Measurements from ENCODE around the gene ITGB5.
"Not testable (repeated sequence)": the region's sequence is repeated elsewhere in the genome, so short reads cannot be mapped to it uniquely, and the experiment has no call there.

Gene ITGB5

DNA sequence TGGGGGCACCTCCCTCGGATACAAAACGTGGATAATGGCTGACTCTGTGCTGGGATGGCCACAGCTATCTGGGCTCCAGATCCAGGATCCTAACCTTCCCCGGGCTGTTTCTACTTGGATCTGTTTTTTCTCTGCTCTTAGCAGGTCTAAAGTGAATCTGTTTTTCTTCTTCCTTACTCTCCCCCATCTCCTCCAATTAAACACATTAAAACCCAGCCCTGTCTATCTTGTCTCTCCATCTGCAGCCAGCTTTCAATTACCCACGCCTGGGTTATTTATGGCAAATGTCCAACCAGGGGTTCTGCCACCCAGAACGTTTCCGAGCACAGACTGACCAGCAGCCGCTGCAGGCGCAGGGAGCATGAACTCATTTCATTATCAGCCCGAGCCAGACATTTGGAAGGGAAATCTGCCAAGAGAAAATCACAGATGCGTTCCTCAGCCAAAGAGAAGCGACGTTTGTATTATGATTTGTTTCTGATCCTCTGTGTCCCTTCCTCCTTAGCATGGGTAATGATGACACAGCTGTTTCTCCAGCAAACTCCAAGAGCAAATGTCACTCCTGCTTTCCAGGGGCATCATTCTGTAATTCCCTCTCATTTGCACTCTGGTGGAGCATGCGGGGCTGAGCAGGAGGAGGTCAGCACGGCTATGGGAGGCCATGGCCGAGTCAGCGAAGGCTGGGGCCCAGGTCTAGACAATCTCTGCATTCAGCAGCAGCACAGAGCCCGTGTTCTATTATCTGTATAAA, 114.9 kb downstream of the ITGB5 start:
- DNase-seq (ENCODE audit: low spot score), result peak; percentile 100

DNA sequence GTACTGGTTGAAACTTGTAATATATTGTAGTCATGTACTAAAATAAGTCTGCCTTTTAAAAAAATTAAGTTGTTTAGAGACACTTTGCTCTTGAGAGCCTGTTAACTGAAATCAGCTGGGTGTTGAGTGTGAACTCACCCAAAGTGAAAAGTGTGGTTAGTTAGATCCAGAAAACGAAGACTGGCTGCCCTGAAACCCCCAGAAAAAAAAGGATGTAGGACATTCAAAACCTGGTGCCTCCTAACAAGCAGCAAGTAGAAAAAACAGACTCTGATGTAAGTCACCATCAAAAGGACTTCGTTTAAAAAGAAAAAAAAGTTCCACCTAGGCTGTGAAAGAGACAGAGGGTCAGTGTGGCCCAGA, 116.1 kb downstream of the ITGB5 start:
- DNase-seq (ENCODE audit: low spot score), result no peak

DNA sequence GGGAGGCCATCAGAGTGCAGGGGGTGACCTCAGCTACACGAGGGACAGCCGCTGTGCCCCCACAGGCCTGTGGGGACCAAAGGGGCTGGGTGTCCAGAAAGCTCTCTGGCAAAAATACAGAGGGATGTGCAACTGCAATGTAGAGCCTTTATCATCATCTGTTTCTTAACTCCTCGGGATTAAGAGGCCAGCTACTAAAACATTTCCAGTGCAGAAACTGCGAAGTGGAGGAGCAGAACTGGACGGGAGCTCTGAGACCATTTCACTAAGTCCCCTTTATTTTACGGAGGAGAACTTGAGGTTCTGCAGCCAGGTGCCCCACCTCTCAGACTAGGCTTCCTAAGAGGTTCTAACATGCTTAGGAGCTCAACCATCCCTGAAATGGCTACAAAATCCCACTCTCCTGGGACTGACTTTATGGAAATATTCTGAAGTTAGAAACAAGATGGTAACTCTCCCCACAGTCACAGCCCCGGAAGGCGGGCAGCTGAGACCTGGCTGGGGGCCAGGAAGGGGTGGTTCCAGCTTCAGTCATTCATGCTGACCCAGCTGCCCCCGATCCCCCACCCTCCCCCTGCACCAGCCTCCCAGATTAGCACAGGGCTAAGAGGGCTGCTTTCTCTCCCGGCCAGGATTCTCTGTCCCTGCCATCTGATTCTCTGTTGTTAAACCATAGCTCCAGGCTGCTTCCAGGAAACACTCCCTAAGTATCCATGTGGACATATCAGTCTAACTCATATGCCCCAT, 116.7 kb downstream of the ITGB5 start:
- DNase-seq (ENCODE audit: low spot score), result peak; percentile 76

DNA sequence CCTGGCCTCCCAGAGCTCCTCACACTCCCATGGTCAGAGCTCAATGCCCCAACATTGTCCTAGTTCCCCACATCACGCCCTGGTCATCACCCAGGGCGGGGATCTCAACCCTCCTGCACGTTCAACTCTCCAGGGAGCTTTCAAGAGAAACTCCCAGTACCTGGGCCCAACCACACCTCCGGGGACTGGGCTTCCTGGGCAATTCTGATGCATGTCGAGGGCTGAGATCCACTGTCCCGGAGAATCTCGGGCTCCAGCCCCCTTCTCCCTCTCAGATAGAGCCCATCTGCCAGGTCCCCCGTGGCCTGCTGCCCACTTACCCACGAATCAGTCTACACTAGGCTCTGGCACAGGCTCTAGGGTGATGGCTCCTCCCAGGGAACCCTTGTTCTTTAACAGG, 117.7 kb downstream of the ITGB5 start:
- no peak for DNase-seq (ENCODE audit: low spot score)

DNA sequence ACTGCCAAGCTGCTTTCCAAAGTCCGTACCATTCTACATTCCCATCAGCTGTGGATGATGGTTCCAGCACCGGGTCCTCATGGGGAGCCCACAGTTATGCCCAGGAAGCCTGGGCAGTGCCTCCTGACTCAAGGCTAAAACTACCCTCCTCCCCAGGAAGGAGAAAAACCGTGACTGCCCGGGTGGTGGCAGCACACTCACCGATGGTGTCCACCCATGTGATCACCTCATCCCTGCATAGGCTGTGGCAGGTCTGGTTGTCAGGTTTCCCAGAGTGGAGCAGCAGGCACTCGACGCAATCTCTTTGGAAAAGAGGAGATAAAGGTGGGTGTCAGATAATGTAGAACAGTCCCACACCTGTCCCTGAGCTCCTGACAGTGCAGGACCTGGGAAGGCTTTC, 118.4 kb downstream of the ITGB5 start:
- peak; percentile 69 for DNase-seq (ENCODE audit: low spot score)

DNA sequence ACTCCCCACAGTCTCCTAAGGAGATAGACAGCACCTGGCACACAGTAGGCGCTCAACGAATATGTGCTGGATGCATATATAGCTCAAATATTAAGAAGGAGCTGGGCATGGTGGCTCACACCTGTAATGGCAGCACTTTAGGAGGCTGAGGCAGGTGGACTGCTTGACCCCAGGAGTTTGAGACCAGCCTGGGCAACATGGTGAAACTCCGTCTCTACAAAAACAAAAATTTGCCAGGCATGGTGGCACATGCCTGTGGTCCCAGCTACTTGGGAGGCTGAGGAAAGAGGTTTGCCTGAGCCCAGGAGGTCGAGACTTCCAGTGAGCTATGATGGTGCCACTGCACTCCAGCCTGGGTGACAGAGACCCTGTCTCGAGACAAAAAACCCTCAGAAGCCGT, 119.5 kb downstream of the ITGB5 start:
- DNase-seq (ENCODE audit: low spot score), result no peak

DNA sequence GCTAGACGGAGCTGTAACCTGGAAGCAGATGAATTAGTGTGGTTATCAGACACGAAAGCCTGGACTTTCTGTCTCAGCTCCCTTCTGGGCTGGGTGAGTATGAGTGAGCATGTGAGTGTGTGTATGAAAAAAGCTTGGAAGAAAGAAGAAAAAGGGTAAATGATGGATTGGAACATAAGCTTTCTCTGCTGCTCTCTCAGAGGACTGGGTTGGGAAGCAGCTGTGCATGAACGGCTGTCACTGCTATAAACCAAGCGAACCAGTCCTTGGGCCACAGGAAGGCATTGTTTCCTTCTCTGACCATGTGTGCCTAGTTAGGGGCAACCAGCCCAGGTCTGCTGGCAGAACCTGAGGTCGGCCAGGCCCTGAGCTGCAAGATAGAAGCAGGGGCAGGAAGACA, 119.9 kb downstream of the ITGB5 start:
- no peak for DNase-seq (ENCODE audit: low spot score)

DNA sequence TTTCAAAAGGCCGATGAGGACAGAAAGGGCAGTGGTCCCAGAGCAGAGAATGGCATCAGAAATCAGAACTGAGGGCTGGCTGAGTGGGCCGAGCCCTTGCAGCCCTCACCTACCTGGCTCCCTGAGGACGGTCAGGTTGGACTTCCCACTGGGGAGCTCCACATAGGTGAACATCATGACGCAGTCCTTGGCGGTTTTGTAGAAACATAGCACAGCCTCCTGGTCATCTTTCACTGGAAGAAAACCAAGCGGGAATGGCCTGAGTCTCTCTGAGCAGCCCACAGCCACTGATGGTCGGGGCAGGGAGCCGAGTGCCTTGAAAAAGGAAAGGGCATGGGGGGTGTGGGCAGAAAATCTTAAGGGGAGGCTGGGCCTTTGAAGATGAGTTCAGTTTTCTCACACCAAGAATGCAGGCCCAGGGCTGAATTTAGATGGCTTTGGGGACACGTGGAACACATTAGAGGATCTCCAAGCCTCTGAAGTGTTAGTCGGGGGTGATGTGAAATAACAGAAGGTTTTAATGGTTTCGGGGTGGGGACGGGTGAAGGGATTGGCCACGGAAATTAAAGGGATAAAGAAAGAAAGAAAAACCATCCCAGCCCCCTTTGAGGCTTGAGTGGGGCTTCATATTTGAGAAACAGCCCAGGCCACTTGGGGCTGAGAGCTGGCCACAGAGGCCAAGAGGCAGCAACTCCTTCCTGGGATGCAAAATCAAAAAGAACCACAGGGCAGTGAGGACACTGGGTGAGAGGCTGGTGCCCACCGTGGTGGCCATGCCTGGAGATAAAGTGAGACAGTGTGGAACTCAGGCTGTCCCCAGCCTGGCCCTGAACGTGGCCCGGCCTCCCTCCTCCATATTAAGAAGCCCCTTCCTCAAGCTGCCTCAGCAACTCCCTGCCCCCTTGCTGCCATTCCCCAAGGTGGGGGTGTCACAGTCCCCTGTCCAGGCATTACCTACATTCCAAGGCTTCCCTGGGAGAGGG, 120.8 kb downstream of the ITGB5 start:
- DNase-seq (ENCODE audit: low spot score), result no peak

DNA sequence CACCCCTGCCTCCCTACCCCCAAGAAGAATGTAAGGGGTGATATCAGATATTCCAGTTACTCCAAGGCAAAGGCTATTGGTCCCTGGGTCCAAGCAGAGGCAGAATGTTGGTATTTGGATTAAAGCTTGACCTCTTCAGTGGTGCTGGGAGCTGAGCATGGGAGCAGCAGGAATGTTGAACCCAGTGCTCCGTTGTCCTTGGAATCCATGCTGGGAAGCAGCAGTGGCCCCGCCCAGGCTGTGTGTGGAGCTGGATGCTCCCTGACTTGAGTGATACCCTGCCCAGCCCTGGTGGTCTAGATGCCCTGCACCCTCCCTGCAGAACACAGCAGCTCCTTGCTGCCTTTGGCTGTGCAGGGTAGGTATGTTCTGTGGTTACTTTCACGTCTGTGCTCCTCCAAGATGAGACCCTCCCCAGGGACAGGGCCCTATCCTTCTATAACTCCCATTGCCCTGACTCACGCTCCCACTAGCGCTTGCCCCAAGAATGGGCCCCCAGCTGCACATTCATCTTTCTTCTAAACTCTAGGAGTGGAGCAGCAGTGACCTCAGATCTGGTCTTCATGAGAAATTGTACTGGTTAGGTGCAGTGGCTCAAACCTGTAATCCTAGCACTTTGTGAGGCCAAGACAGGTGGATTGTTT, 121.8 kb downstream of the ITGB5 start:
- no peak for DNase-seq (ENCODE audit: low spot score)

DNA sequence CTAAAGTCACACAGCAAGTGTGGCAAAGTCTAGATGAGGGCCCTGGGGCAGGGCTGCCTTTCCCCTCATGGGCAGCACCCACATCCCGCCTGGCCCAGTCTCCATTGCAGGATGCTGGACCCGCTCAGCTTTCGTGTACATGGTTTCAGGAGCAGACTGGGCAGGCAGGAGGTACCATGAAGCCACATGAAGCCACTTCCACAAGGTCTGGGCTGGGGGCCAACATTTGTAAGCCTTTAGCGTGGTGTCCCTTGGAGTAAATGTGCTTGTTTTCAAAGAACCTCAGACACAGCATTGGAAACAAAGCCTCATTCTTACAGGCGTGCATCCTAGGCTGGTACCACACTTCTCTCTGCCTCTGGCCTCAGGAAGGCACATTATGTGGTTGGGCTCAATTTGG, 122.4 kb downstream of the ITGB5 start:
- DNase-seq (ENCODE audit: low spot score), result no peak

DNA sequence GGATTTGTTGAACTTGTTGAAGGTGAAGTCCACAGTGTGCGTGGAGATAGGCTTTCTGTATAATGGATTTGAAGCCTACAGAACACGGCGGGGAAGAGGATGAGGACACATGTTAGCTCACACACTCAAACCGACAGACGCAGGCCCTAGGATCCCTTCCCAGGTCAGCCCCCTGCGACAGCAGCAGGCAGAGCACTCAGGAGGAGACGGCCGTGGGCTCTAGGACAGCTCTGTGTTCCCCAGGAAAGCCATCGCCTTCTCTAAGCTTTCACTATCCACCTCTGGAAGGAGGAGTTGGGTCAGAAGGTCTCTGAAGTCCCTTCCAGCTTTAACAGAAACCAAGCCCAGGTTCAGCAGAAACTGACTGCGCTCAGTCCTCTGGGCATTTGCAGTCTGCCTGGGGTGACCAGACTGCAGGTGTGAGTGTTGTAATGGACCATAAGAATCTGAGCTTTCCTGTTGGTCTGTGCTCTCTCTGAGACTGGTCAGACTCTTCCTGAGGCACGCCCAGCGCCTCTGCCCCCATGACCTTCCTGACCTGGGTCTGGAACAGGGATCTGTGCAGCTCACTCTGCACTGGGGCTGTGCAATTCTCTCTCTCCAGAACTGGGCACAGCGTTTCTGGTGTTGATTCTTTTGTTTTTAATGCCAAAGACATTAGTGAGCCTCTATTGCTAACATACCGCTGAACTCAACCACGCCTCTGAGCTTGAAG, 123.4 kb downstream of the ITGB5 start:
- no peak for DNase-seq (ENCODE audit: low spot score)

DNA sequence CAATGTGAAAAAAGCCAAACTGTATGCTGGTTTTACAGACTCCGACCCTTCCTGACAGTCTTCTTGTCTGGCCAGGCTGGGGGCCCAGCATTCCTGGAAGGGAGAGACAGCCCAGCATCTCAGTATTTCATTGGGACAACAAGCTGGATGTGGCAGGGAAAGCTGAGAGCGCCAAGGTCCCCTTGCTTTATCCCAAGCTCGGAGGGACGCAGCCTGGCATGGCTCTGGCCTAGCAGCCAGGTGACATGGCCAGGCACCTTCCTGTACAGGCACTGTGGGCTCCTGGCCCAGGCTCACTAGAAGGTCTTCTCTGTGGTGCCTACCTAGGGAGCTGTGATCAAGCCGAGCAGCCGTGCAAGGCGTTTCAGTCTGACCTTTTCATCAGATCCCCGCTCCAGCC, 124.0 kb downstream of the ITGB5 start:
- DNase-seq (ENCODE audit: low spot score), result no peak

DNA sequence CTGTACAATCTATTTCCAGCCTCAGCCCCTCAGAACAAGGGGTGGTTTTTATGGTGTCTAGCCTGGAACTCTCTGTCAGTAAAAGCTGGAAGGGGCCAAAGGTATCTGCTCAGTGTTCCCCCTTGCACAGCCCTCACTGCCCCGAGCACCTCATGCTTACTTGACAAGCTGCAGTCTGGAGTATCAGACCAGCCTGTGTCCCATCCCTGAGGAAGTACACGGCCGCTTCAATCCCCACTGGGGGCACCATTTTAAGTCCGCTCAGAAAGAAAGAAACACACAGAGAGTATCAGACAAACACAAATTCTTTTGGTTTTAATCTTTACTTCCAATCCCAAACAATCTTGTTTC, 124.5 kb downstream of the ITGB5 start:
- no peak for DNase-seq (ENCODE audit: low spot score)

DNA sequence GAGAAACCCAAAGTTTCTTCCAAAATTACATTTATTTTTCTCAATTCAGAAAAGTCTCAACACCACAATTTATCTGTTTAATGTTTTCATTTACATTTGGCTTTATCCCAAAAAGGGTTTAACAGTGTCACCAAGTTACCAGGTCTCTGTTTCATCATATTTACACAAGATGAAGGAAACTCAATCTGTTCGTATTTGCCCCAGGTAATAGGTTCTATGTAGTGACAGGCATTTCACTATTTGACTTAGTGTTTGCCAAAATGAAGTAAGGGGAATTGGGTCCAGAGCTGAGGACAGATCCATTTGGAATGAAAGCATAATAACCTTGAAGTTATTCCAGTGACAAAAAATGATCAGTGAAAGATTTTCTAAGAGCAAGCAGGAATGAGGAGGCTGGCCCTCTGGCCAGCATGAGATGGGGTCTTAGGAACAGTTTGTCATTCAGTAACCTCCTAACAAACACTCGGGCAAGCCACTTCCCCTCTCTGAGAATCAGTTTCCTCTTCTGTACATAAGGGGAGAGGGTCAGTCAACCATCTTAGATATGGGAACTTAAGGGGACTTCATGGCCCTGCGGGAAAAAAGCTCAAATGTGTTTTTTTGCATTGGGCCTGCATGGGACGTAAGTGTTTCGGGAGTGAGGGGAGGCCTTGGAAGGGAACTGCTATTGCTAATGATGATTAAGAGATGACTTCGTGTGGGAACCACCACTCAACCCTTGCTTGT, 125.1 kb downstream of the ITGB5 start:
- DNase-seq (ENCODE audit: low spot score), result no peak

DNA sequence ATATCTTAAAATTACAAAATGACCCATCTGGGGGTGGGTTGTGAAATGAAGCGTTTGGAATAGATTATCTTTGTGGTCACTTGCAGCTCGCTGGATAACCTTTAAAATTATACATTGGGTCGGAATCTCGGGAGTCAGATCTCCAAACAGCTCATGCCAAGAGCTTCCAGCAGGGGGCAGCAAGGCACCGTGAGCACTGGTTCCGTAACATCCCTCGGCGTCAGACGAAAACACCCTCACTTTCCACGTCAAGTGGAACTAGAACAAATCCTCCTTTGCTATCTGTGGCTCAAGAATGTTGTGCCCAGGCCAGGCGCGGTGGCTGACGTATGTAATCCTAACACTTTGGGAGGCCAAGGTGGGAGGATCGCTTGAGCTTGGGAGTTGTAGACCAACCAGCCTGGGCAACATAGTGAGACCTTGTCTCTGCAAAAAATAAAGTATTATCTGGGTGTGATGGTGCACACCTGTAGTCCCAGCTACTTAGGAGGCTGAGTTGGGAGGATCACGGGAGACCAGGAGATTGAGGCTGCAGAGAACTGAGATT, 125.8 kb downstream of the ITGB5 start:
- DNase-seq (ENCODE audit: low spot score), result peak; percentile 68

DNA sequence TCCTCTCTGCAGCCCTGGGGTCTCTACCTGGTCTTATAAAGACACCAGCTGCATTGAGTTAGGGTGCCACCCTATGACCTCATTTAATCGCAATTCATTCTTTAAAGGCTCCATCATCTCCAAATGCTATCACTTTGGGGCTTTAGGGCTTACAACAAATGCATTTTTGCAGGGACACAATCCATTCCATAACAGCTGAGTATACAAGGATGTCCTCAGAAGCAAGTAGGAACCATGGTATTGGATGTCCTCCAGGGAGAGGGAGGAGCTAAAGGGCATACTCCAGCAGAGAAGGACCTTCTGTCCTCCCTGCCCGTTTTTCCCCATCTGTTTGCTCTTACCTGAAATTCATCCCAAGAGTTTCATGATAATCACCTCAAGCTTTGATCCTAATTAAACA, 126.6 kb downstream of the ITGB5 start:
- DNase-seq (ENCODE audit: low spot score), result no peak

DNA sequence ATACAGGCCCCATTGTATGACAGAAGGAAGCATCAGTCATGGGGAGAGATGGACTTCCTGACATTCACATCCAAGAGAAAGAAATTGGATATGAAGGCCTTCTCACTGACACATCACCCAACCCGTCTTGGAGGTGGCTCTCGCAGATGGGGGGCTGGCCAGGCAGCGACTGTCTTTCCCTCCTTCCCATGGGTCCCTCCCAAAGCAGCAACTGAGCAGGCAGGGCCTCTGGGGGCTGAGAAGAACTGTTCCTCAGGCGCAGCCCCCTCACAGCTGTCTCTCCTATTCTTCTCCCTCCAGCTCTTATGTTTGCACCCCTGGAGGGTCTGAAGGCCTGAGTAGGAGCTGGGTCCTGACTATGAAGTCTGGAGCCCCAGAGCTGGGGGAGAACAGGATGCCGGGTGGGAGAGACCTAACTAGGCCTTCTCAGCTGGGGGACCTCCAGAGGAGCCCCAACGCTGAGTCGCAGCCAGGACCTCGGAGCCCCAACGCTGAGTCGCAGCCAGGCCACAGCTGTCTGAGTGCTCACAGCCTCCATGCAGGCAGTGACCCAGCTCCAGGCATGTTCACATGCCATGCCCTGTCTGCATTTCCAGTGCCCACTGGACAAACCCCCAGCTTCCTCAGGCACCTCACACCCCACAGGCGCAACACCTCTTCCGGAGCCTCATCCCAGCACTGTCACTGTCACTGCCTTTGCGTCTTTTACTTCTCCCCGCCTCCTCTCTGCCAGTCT, 127.3 kb downstream of the ITGB5 start:
- DNase-seq (ENCODE audit: low spot score), result no peak

DNA sequence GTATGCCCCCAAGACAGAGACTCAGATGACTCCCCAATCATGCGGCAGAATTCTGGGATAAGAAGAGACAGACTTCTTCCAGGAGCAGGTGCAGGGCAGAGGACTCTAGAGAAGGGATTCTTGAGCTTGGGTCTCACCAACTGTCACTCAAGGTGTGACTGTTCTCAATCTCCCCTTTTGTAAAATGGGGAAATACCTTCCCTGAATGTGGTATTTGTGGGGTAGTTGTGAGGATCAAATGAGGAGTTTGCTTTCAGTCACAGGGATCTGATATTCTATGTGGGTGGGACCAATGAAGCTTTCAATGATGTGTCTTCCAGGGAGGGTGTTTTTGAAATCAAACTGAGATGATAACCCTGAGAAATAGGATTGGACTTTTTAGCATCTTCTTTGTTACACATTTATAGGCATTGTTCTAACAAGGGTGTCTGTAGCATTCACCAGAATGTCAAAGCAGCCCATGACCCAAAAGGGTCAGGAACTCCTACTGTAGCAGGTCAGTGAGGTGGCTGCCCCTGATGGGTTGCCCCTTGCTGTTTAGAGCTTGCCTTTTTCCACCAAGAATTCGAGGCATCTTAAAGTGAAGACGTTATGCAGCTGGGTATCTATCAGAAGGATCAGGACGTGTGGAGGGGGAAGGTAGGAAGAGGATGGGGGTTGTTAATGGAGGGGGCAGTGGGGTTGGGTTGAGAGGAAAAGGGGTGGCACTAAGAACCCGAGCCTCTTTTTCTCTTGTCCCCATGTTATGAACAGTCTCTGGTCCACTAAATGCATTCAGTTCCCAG, 128.1 kb downstream of the ITGB5 start:
- no peak for DNase-seq (ENCODE audit: low spot score)

DNA sequence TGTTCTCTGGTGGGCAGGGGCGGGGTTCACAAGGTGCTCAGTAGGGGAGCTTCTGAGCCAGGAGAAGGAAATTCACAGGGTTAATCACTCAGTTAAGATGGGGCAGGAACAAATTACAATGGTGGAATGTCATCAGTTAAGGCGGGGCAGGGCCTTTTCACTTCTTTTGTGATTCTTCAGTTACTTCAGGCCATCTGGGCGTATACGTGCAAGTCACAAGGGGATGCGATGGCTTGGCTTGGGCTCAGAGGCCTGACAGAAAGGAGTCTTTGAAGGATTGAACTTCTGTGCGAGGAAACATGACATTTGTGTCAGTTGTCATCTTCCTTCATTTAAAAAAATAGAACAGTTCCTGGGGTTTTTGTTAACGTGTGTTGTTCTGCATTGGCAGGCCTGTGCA, 129.2 kb downstream of the ITGB5 start:
- DNase-seq (ENCODE audit: low spot score), result not testable (repeated sequence)

Measured in SK-N-DZ (cell line).